Vagina (tissue), 2 donors: ENCODE results near the gene BBS2.

ENCODE experiments used
- POLR2A ChIP-seq, 2 donors: fragments of 450-650 bp; IDR thresholded peaks; one replicate each; pipeline ENCODE4 v1.6.1; 2017; ENCODE audit warnings: antibody characterized with exemption in 2 of 2, mild to moderate bottlenecking in 2 of 2, moderate library complexity in 2 of 2
- POLR2AphosphoS5 ChIP-seq, 2 donors: sonication (generic); formaldehyde crosslinking; IDR thresholded peaks; one replicate each; pipeline ENCODE4 v1.9.0; 2017; ENCODE audit warnings: antibody characterized with exemption in 2 of 2, mild to moderate bottlenecking in 2 of 2, low read depth in 1 of 2; ENCODE audit not compliant: insufficient read depth in 1 of 2
- TF ChIP-seq, protein P1 (sequence below), 3 experiments: fragments of 450-650 bp in 2 of 3; fragments of 200-600 bp in 1 of 3; sonication (generic) in 1 of 3; IDR thresholded peaks; one replicate each; pipeline ENCODE4 v1.5.1; 2017 to 2019; ENCODE audit warnings: antibody characterized with exemption in 3 of 3, mild to moderate bottlenecking in 2 of 3, moderate library complexity in 2 of 3

DNA sequence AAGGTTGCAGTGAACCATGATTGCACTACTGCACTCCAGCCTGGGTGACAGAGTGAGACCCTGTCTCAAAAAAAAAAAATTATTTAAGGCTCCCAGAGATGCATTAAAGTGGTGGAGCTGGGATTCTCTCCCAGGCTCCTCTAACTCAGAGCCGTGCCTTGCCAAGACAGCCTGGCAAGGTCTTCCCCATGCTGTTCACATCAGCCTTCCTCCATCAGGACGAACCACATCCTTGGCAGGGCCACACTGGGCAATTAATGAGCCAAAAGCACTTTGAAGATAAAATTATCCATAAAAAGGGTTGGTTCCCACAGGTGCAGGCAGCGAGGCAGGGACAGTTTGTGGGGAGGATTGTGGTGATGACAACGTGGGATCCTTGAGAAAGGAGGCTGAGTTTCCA is 19.8 kb upstream of the BBS2 start:
- no peak for TF ChIP-seq POLR2AphosphoS5 (IDR thresholded peaks at IDR 0.05; ENCODE audit: insufficient read depth in 1 of 2, low read depth in 1 of 2)
- TF ChIP-seq, protein P1, sequence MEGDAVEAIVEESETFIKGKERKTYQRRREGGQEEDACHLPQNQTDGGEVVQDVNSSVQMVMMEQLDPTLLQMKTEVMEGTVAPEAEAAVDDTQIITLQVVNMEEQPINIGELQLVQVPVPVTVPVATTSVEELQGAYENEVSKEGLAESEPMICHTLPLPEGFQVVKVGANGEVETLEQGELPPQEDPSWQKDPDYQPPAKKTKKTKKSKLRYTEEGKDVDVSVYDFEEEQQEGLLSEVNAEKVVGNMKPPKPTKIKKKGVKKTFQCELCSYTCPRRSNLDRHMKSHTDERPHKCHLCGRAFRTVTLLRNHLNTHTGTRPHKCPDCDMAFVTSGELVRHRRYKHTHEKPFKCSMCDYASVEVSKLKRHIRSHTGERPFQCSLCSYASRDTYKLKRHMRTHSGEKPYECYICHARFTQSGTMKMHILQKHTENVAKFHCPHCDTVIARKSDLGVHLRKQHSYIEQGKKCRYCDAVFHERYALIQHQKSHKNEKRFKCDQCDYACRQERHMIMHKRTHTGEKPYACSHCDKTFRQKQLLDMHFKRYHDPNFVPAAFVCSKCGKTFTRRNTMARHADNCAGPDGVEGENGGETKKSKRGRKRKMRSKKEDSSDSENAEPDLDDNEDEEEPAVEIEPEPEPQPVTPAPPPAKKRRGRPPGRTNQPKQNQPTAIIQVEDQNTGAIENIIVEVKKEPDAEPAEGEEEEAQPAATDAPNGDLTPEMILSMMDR (IDR thresholded peaks at IDR 0.05), result no peak
- TF ChIP-seq POLR2A (IDR thresholded peaks at IDR 0.05), result no peak
